ENCODE data around the gene IFNA13. TPM values are rescaled to one million over a fixed set of nuclear protein-coding genes. Genes with fewer than 3 reads are reported as not detected.

IFNA13 gene
- total RNA-seq, 2 experiments from 2014 or later: not detected

DNA sequence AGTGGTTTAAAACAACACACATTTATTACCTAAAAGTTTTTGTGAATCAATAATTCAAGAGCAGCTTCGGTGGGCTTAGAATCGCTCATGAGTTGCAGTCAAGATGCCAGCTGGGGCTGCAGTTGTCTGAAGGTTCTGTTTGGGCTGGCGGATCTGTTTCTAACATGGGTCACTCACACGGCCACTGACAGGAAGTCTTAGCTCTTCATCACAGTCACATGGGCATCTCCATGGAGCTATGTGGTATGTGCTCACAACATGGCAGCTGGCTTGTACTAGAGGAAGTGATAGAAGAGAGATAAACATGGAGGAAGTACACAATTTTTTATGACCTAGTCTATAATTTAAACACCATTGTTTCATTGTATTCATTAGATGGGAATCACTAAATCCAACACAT is 43.8 kb downstream of the IFNA13 start:
- Histone ChIP-seq H2AFZ (ENCODE audit: low read length) (no peak overlapping the region), H4K20me1 (ENCODE audit: insufficient read depth, low read length) (peaks cover 16% of the 10 kb centered on the region; the same call in 1 of the 2 replicates), H3K79me2 (ENCODE audit: insufficient read depth, low read depth, low read length) (peaks cover 35% of the 10 kb centered on the region; the same call in 1 of the 2 replicates), H3K9me2 (ENCODE audit: insufficient read depth, low read length) (no peaks in the 10 kb centered on the region), H3K9me3 (ENCODE audit: low read length) (no peaks in the 10 kb centered on the region), H3K4me2 (ENCODE audit: low read length) (no peak overlapping the region), H3K4me3 (ENCODE audit: low read depth, low read length, poor library complexity, severe bottlenecking) (no peak overlapping the region), H3K36me3 (ENCODE audit: insufficient read depth, low read length) (peaks cover 46% of the 10 kb centered on the region), H3K27ac (ENCODE audit: low read depth, low read length, poor library complexity, severe bottlenecking) (no peak overlapping the region), H3K4me1 (ENCODE audit: insufficient read depth, low read length, poor library complexity, severe bottlenecking) (no peaks in the 10 kb centered on the region)
- no peak for DNase-seq (ENCODE audit: low spot score)
- TF ChIP-seq, protein P1, sequence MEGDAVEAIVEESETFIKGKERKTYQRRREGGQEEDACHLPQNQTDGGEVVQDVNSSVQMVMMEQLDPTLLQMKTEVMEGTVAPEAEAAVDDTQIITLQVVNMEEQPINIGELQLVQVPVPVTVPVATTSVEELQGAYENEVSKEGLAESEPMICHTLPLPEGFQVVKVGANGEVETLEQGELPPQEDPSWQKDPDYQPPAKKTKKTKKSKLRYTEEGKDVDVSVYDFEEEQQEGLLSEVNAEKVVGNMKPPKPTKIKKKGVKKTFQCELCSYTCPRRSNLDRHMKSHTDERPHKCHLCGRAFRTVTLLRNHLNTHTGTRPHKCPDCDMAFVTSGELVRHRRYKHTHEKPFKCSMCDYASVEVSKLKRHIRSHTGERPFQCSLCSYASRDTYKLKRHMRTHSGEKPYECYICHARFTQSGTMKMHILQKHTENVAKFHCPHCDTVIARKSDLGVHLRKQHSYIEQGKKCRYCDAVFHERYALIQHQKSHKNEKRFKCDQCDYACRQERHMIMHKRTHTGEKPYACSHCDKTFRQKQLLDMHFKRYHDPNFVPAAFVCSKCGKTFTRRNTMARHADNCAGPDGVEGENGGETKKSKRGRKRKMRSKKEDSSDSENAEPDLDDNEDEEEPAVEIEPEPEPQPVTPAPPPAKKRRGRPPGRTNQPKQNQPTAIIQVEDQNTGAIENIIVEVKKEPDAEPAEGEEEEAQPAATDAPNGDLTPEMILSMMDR (conservative IDR thresholded peaks at IDR 0.05; ENCODE audit: low read length): no peak
- TF ChIP-seq EZH2phosphoT487 (IDR thresholded peaks at IDR 0.05; ENCODE audit: borderline replicate concordance, low read depth, low read length): no peak
- ChIA-PET POLR2A (interaction anchor here (2.1 kb wide), 1 partner anchor 11 kb away, joined by 7 read pairs; the partner anchor contains the start of gene KLHL9), CTCF (ENCODE audit: unreplicated experiment) (no interaction called here)
- intact Hi-C loops (cut with micrococcal nuclease; ENCODE audit: unreplicated experiment): no loop called here
- no TSS peak for BruUV-seq (replicated peaks)

DNA sequence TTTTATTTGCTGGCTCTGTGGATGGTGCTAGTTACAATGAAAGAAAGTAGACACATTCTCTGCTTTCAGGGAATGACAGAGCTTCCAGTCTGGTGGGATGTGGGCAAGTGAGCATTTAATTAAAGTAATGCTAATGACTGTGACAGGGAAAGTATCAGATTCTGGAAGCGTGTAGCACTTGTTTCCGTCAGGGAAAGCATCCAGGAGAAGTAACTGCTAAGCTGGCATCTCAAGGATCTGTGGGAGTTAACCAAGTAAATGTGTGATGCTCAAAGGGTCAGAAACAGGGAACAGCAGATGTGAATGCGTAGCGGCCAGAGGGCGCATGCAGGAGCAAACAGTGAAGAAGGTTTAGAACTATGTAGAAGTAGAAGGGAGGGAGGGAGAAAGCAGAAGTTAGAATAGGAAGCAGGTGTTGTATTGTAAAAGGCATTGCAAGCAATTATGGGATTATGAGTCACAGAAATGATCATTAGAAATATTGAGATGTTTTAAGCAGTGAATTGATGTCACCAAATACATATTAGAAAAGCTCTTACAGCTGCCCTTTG is 44.9 kb downstream of the IFNA13 start:
- Histone ChIP-seq H3K36me3 (ENCODE audit: insufficient read depth, low read length) (peaks cover 42% of the 10 kb centered on the region), H3K27ac (ENCODE audit: low read depth, low read length, poor library complexity, severe bottlenecking) (no peak overlapping the region), H3K4me1 (ENCODE audit: insufficient read depth, low read length, poor library complexity, severe bottlenecking) (no peaks in the 10 kb centered on the region), H4K20me1 (ENCODE audit: insufficient read depth, low read length) (peaks cover 12% of the 10 kb centered on the region; the same call in 1 of the 2 replicates), H3K4me3 (ENCODE audit: low read depth, low read length, poor library complexity, severe bottlenecking) (no peak overlapping the region), H2AFZ (ENCODE audit: low read length) (no peak overlapping the region), H3K79me2 (ENCODE audit: insufficient read depth, low read depth, low read length) (peaks cover 24% of the 10 kb centered on the region; the same call in 1 of the 2 replicates), H3K9me3 (ENCODE audit: low read length) (no peaks in the 10 kb centered on the region), H3K9me2 (ENCODE audit: insufficient read depth, low read length) (no peaks in the 10 kb centered on the region), H3K4me2 (ENCODE audit: low read length) (no peak overlapping the region)
- no peak for DNase-seq (ENCODE audit: low spot score)
- no peak for TF ChIP-seq EZH2phosphoT487 (IDR thresholded peaks at IDR 0.05; ENCODE audit: borderline replicate concordance, low read depth, low read length)
- TF ChIP-seq, protein P1 (conservative IDR thresholded peaks at IDR 0.05; ENCODE audit: low read length): no peak
- POLR2A ChIA-PET: interaction anchor here (0.7 to 2.1 kb wide), 5 partner anchors 12 to 396 kb away, joined by 3 to 7 read pairs (median 3); partner anchors contain the start of gene KLHL9
- intact Hi-C loops (cut with micrococcal nuclease; ENCODE audit: unreplicated experiment): no loop called here
- CTCF ChIA-PET (ENCODE audit: unreplicated experiment): no interaction called here
- BruUV-seq (replicated peaks): no TSS peak

DNA sequence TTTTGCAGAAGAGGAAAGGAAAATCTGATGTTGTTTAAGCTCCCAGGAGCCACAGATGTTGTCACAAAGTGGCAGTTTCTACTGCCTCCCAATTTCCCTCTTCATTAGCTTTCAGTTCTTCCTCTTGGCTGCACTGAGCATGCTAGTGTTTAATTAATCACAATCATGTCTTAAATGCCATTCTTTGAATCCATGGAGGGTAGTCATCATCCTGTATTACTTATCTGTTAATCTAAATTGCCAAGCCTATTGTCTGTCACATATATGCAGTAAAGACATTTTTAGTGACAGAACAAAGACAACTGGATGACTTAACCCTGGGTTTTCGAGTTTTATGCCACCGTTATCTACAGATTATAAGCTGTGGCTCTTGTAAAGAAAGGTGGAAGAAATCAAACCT is 47.4 kb downstream of the IFNA13 start:
- Histone ChIP-seq H3K27ac (ENCODE audit: low read depth, low read length, poor library complexity, severe bottlenecking) (no peak overlapping the region), H3K9me3 (ENCODE audit: low read length) (no peaks in the 10 kb centered on the region), H3K79me2 (ENCODE audit: insufficient read depth, low read depth, low read length) (no peaks in the 10 kb centered on the region; the same call in 1 of the 2 replicates), H2AFZ (ENCODE audit: low read length) (no peak overlapping the region), H4K20me1 (ENCODE audit: insufficient read depth, low read length) (no peaks in the 10 kb centered on the region), H3K4me2 (ENCODE audit: low read length) (no peak overlapping the region), H3K4me1 (ENCODE audit: insufficient read depth, low read length, poor library complexity, severe bottlenecking) (no peaks in the 10 kb centered on the region), H3K9me2 (ENCODE audit: insufficient read depth, low read length) (no peaks in the 10 kb centered on the region), H3K4me3 (ENCODE audit: low read depth, low read length, poor library complexity, severe bottlenecking) (no peak overlapping the region), H3K36me3 (ENCODE audit: insufficient read depth, low read length) (peaks cover 36% of the 10 kb centered on the region)
- ChIA-PET POLR2A (interaction anchor here (1.5 kb wide), 1 partner anchor 9 kb away, joined by 5 read pairs; no protein-coding TSS in a partner anchor), CTCF (ENCODE audit: unreplicated experiment) (interaction anchor here (0.9 kb wide), 1 partner anchor 75 kb away, joined by 4 read pairs; no protein-coding TSS in a partner anchor)
- BruUV-seq (replicated peaks): no TSS peak
- no peak for DNase-seq (ENCODE audit: low spot score)
- no peak for TF ChIP-seq EZH2phosphoT487 (IDR thresholded peaks at IDR 0.05; ENCODE audit: borderline replicate concordance, low read depth, low read length)
- TF ChIP-seq, protein P1 (conservative IDR thresholded peaks at IDR 0.05; ENCODE audit: low read length): no peak
- intact Hi-C loops (cut with micrococcal nuclease; ENCODE audit: unreplicated experiment): no loop called here
